ENCODE data around the gene RPS6KA4.

The RPS6KA4 gene

DNA sequence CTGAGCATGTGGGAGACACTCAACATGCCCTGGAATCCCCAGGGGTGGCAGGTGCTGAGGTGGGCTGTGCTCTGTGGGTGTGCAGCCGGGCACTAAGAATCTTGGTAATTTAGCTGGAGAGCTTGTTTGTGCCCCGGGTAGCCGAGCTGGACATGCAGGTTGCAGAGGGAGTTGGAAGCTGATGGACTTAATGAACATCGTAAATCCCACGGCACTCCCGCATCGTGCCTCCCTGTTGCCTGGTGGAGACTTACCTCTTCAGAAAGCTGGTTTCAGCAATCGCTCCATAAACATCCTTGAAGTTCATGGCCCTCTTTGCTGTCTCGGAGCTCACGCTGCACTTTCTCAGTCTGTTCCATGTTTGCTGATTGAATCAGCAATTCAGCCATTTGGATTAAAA is 29.9 kb downstream of the RPS6KA4 start:
- no peak overlapping the region for H3K4me3 ChIP-seq (ENCODE audit: low read depth, low read length)
- in situ Hi-C loops (cut with HindIII; ENCODE audit: low pct_ligation_motif_present, low sequenced_read_pairs): no loop called here
- no peak for DNase-seq
- no peaks in the 10 kb centered on the region for H3K36me3 ChIP-seq (replicated peaks)
- H3K27me3 ChIP-seq (replicated peaks): no peaks in the 10 kb centered on the region
- TF ChIP-seq, protein P1, sequence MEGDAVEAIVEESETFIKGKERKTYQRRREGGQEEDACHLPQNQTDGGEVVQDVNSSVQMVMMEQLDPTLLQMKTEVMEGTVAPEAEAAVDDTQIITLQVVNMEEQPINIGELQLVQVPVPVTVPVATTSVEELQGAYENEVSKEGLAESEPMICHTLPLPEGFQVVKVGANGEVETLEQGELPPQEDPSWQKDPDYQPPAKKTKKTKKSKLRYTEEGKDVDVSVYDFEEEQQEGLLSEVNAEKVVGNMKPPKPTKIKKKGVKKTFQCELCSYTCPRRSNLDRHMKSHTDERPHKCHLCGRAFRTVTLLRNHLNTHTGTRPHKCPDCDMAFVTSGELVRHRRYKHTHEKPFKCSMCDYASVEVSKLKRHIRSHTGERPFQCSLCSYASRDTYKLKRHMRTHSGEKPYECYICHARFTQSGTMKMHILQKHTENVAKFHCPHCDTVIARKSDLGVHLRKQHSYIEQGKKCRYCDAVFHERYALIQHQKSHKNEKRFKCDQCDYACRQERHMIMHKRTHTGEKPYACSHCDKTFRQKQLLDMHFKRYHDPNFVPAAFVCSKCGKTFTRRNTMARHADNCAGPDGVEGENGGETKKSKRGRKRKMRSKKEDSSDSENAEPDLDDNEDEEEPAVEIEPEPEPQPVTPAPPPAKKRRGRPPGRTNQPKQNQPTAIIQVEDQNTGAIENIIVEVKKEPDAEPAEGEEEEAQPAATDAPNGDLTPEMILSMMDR (IDR thresholded peaks at IDR 0.05; ENCODE audit: low read depth, low read length, missing control alignments): no peak
- no peak overlapping the region for H3K27ac ChIP-seq

DNA sequence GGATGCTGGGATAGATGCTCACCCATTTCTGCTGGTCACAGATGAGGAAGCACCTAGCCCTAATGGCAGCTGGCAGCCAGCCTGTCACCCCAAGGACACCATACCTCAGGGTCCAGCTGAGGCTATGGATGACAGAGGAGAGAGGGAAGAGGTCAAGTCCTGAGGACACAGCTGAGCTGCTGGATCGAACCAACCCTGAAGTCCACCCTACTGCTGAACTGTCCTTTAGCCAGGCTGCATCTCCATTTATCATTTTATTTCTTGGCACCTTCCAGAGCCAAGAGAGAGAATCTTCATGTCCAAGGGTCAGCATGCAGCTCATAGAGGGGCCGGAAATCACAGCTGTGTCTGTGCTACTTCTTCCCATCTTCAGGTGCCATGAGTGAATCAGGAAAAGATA is 30.9 kb downstream of the RPS6KA4 start:
- Histone ChIP-seq H3K27me3 (replicated peaks) (no peaks in the 10 kb centered on the region), H3K27ac (no peak overlapping the region), H3K36me3 (replicated peaks) (no peaks in the 10 kb centered on the region), H3K4me3 (ENCODE audit: low read depth, low read length) (no peak overlapping the region)
- no peak for DNase-seq
- TF ChIP-seq, protein P1 (IDR thresholded peaks at IDR 0.05; ENCODE audit: low read depth, low read length, missing control alignments): no peak
- in situ Hi-C loops (cut with HindIII; ENCODE audit: low pct_ligation_motif_present, low sequenced_read_pairs): no loop called here

DNA sequence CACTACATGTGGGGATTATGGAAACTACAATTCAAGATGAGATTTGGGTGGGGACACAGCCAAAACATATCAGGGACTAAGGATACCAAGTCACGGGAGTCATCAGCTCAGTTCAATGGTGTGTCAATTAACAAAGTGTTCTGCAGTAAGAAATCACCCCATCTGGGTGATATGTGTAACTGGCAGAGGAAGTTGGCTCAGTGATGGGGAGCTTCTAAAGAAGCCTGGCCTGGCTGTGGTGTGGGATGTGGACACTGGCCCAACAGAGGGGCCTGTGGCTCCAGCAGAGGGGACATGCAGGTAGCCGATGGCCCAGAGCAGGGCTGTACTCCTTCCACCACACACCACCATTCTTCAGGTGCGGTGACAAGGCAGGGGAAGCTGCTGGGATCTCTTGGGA is 31.6 kb downstream of the RPS6KA4 start:
- no peaks in the 10 kb centered on the region for H3K27me3 ChIP-seq (replicated peaks)

DNA sequence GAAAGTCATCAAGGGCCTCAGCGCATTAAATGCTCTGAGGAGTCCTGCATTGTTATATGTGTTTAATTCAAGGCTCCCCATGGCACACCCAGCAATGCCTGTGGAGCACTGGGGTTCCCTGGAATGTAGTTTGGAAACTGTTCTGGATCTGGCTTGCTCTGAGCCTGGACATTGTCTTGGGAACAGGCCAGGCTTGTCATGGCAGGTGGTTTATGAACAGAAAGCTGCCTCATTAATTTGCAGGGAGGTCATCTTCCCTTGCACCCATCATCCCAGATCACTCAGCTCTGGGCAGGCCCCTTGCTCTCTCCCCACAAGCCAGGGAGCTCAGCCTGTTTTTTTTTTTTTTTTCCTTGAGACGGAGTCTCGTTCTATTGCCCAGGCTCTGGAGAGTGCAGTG is 32.9 kb downstream of the RPS6KA4 start:
- Histone ChIP-seq H3K36me3 (replicated peaks) (no peaks in the 10 kb centered on the region), H3K4me3 (ENCODE audit: low read depth, low read length) (no peak overlapping the region), H3K27me3 (replicated peaks) (no peaks in the 10 kb centered on the region), H3K27ac (no peak overlapping the region)
- TF ChIP-seq, protein P1 (IDR thresholded peaks at IDR 0.05; ENCODE audit: low read depth, low read length, missing control alignments): no peak
- in situ Hi-C loops (cut with HindIII; ENCODE audit: low pct_ligation_motif_present, low sequenced_read_pairs): no loop called here
- no peak for DNase-seq

More for the DNA sequence above, 31.6 kb downstream of the RPS6KA4 start:
- Histone ChIP-seq H3K36me3 (replicated peaks) (no peaks in the 10 kb centered on the region), H3K27ac (no peak overlapping the region), H3K4me3 (ENCODE audit: low read depth, low read length) (no peak overlapping the region)
- no peak for DNase-seq
- in situ Hi-C loops (cut with HindIII; ENCODE audit: low pct_ligation_motif_present, low sequenced_read_pairs): no loop called here
- TF ChIP-seq, protein P1 (IDR thresholded peaks at IDR 0.05; ENCODE audit: low read depth, low read length, missing control alignments): no peak

DNA sequence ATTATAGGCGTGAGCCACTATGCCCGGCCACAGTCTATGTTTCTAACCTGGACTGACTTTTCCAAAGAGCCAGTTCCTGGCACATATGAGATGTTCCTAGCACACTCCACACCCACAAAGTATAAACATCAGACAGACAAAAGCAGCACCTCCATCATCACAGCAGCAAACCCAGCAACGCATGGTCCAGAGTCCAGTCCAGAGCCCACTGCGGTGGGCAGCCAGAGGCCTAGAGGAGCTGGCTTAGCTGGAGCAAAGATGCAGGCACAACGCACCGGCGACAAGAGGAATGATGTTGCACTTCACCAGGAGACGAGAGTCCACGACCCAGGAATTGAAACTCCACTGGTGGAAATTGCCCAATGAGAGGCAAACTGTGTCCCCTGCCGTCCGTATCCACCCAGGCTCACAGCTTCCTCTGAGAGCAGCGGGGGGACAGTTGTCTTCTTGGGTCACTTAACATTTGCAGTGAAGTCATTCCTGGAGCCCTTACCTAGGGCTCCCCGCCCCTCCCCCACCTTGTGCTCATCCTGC is 36.6 kb downstream of the RPS6KA4 start:
- Histone ChIP-seq H3K36me3 (replicated peaks) (no peaks in the 10 kb centered on the region), H3K27ac (no peak overlapping the region), H3K27me3 (replicated peaks) (no peaks in the 10 kb centered on the region), H3K4me3 (ENCODE audit: low read depth, low read length) (no peak overlapping the region)
- in situ Hi-C loops (cut with HindIII; ENCODE audit: low pct_ligation_motif_present, low sequenced_read_pairs): no loop called here
- no peak for DNase-seq
- TF ChIP-seq, protein P1 (IDR thresholded peaks at IDR 0.05; ENCODE audit: low read depth, low read length, missing control alignments): no peak

DNA sequence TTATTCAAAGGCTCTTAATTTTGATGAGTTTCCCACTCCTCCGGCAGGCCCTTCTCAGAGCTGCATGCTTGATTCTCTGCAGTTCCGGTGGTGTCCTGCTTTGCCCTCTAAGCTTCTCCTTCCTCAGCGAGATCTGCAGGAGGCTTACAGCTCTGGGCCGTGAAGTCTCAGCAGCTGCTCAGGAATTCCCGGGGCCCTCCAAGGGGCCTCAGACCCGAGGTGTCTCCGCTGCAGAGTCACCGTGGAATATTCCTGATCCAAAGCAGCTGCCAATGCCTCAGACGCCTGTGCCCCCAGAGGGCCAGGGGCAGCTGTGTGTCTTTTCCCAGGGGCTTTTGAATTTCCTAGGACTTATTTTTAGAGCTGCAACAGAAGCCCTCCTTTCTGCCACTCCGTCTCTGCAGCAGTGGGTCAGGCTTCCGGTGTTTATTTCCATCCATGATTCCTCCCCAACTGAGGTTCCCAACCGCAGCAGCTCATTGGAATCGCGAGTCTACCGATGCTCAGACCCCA is 37.2 kb downstream of the RPS6KA4 start:
- H3K27ac ChIP-seq: no peak overlapping the region

More for the DNA sequence above, 37.2 kb downstream of the RPS6KA4 start:
- no peaks in the 10 kb centered on the region for H3K27me3 ChIP-seq (replicated peaks)
- DNase-seq: no peak
- no peak overlapping the region for H3K4me3 ChIP-seq (ENCODE audit: low read depth, low read length)
- in situ Hi-C loops (cut with HindIII; ENCODE audit: low pct_ligation_motif_present, low sequenced_read_pairs): no loop called here
- TF ChIP-seq, protein P1 (IDR thresholded peaks at IDR 0.05; ENCODE audit: low read depth, low read length, missing control alignments): no peak
- H3K36me3 ChIP-seq (replicated peaks): no peaks in the 10 kb centered on the region
